GM10266 (cell line): ENCODE results near the gene GRIK2.
"Not testable (repeated sequence)": the region's sequence is repeated elsewhere in the genome, so short reads cannot be mapped to it uniquely, and the experiment has no call there.

ENCODE experiments used
- DNase-seq: peaks from one replicate; pipeline ENCODE4 v3.0.0; 2012; ENCODE audit errors: extremely low spot score
- TF ChIP-seq, protein P1 (sequence below): IDR thresholded peaks from 2 replicates; pipeline ENCODE4 v1.5.1; 2012; ENCODE audit warnings: mild to moderate bottlenecking, low read depth; ENCODE audit not compliant: control insufficient read depth, insufficient read depth; ENCODE audit errors: missing control alignments

Gene GRIK2

DNA sequence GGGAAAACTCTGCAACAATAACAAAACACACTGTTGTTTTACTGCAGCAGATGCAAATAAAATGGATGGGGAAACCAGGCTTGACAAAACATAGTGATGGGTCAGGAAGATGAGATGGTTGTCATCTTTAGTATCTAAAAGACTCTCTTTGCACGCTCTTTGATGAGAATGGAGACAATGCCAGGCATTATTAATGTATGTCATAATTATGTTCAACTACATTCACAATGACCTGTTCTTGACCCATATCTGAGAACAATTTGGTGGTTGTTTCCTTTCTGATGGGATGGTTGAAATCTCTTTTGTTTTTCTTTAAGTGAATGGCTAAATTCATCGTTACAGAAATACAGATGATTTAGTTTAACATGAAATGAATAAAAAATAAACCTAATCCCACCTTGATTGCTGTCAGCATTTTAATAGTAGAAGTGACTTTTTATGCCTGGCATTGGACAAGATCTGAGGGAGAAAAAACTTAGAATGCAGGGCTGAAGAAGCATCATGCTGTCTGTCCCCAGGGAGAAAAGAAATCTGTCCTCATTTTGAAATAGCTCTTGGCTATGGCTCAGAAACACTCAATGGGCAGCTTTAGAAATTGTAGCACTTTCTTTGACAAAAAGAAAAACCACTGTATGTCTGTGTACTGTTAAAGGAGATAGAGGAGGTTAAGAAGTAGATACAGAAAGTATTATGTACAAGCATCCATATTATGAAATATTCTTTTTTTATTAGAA lies 12.4 kb upstream of the GRIK2 start:
- TF ChIP-seq, protein P1, sequence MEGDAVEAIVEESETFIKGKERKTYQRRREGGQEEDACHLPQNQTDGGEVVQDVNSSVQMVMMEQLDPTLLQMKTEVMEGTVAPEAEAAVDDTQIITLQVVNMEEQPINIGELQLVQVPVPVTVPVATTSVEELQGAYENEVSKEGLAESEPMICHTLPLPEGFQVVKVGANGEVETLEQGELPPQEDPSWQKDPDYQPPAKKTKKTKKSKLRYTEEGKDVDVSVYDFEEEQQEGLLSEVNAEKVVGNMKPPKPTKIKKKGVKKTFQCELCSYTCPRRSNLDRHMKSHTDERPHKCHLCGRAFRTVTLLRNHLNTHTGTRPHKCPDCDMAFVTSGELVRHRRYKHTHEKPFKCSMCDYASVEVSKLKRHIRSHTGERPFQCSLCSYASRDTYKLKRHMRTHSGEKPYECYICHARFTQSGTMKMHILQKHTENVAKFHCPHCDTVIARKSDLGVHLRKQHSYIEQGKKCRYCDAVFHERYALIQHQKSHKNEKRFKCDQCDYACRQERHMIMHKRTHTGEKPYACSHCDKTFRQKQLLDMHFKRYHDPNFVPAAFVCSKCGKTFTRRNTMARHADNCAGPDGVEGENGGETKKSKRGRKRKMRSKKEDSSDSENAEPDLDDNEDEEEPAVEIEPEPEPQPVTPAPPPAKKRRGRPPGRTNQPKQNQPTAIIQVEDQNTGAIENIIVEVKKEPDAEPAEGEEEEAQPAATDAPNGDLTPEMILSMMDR, result no peak
- DNase-seq, result no peak

DNA sequence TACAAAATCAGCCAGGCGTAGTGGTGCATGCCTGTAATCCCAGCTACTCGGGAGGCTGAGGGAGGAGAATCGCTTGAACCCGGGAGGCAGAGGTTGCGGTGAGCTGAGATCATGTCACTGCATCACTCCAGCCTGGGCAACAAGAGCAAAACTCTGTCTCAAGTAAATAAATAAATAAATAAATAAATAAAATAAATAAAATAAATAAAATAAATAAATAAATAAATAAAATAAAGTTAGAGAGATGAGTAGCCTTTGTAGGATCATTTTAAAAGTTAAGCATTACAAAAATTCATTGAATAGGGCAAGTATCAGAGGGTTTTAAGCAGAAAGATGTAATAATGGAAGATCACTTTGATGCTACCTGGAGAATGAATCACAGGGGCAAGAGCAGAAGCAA lies 9.8 kb upstream of the GRIK2 start:
- DNase-seq, result not testable (repeated sequence)

DNA sequence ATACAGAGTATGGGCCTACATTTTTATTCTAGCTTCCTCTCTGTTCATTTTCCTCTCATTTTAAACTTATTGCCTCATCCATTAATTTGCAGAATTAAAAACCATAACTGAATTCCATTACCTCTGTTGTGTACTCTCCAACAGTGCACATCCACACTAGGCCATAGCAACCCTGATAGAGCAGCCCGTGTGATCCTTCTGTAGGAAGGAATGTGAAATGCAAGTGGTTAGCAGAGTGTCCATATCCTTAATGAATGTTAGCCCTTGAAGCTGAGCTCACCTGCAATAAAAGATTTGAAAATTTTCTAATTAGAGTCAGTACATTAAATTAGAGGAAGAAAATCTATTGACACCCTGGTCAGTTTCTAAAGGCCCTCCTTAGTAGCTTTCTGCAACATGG lies 6.5 kb upstream of the GRIK2 start:
- TF ChIP-seq, protein P1, result no peak
- no peak for DNase-seq

- DNase-seq, result no peak
- TF ChIP-seq, protein P1, result no peak
These were observed 1.5 kb upstream of the GRIK2 start for GRCh38 chr6:101391772-101392585.

DNA sequence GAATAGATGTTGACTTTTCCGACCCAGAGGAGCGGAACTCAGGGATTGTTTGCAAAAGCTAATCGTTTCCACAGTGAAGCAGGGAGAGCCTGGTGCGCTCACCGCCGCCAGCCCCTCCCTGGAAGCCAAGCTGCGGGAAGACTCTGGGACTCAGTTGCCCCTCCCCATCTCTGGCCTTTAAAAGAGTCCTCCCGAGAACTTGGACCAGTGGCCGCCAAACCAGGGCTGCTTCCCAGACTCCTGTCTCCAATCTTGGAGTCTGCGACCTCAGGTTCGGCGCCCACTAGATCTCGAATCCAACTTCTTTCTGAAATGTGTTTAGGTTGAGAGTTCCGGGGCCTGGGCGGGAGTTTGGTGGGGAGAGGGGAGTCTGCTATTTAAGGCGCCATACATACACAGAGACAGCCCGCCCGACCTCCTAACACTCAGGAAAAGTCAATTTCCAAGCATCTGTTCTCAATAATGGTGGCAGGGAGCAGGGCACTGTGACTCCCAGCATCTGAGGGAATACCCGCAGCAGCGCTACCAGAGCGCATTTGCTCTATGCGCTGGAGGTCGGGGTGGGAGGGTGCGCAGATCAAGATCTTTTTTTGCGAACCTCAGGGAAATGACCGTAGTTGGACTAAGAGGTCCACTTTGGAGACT lies 800 bp upstream of the GRIK2 start:
- TF ChIP-seq, protein P1, result no peak
- DNase-seq, result no peak

- DNase-seq, result no peak
- TF ChIP-seq, protein P1, result no peak
These were observed 332 bp downstream of the GRIK2 start for GRCh38 chr6:101393829-101394251.

DNA sequence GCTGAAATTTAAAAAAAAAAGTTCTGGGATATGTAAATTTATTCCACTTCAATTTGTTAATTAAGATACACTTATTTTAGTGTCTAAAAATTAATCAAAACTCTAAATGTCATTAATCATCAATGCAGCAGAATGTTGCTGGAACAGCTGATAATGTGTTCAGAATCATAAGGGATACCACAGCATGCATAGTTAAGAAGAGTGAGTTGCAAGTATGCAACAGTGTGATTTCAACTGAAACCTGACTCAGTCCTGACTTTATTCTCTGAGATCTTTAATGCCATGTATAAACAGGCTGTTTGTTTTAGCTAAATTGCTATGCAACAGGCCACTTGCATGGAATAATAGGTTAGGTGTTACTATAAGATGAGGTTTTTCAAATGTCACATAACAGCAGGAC lies 1.4 kb downstream of the GRIK2 start:
- TF ChIP-seq, protein P1, result no peak
- DNase-seq, result no peak
